ENCODE results near the gene SLCO4A1.

SLCO4A1 gene

GRCh38 chr20:62652894-62653305, 10.6 kb downstream of the SLCO4A1 start:
- DNase-seq: no peak

DNA sequence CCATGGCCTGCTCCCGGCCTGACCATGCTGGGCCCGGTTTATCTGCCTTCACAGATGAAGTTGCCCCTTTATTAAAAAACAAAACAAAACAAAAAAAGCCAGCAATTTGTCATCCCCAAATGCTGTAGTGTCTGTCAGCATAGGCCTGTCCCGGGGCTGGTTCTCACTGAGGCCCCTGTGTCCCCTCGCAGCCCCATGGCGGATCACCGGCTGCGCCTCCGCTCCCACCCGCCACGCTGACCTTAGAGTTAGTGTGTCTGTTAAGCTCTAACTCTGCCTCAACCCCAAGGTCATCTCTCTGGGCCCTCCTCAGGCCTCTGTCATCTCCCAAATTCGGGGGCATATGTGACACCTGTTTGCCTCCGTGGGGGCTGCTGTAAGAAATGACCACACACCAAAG, 11.1 kb downstream of the SLCO4A1 start:
- DNase-seq: no peak

DNA sequence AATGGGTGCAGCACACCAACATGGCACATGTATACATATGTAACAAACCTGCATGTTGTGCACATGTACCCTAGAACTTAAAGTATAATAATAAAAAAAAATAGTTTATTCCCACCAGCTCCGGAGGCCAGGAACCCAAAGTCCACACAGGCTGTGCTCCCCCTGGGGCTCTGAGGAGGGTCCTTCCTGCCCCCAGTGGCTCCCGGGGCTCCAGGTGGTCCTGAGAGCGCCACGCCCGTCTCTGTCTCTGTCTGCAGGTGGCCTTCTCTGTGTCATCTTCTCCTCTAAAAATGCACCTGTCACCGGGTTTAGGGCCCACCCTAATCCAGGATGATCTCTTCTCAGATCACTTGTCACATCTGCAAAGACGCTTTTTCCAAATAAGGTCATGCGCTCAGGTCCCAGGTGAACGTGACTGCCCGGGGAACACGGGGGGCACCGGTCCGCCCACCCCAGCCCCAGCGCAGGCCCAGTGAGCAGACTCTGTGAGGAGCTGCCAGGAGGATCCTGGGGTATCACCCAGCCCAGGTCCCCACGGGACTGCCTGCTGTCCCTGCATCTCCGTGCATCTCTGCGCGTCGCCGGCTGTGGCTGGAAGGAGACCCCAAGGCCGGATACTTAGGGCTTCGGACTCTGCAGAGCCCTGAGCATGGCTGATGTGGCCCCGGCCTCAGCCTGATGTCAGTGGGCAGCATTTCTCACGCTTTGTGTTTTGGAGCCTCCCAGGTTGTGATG, 11.8 kb downstream of the SLCO4A1 start:
- DNase-seq: no peak

DNA sequence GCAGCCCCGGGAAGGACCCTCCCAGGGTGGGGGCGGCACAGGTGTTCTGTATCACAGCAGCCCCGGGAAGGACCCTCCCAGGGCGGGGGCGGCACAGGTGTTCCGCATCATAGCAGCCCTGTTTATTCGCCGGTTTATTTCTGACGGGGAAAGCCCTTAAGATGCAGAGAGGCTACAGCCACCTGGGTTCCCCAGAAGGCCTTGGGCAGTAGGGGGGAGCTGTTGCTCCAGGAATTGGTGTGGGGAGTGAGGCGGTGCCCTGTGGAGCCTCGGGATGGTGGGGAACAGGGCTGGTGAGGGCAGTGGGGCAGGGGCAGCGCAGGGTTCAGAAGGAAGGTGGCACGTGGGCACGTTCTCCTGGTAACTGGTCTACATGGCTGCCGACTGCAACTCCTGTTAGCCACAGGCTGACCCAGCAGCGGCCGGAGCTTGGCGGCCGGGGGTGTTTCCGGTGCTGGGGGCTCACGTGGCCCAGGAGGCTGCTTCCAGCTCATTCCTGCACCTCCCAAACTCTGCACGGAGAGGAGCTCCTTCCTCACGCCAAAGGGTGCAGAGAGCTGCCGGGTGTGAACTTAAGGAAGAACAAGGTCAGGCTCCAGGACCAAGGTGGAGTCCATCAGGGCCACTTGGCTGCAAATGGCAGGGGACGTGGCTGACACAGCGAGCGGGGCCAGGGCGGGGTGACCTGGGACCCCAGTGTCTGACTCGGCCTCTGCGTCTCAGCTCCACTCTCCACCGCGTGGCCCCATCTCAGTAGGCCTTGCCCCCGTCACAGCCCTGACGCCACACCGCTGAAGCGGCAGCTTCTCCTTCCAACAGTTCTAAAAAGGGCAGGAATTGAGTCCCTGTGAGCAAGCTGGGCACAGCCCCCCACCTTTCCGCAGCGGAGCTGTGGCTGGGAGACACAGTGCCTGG, 13.2 kb downstream of the SLCO4A1 start:
- no peak for DNase-seq

DNA sequence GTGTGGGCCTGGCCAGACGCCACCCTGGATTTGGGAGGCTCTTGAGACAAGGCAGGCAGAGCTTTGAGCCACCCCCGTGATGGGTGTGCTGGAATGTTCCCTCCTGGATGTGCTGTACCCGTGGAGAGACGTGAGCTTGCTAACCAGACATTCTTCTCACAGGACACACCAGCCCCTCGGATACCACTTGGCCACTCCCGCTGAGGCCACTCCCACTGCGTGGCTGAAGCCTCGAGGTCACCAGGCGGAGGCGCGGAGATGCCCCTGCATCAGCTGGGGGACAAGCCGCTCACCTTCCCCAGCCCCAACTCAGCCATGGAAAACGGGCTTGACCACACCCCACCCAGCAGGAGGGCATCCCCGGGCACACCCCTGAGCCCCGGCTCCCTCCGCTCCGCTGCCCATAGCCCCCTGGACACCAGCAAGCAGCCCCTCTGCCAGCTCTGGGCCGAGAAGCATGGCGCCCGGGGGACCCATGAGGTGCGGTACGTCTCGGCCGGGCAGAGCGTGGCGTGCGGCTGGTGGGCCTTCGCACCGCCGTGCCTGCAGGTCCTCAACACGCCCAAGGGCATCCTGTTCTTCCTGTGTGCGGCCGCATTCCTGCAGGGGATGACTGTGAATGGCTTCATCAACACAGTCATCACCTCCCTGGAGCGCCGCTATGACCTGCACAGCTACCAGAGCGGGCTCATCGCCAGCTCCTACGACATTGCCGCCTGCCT, 14.1 kb downstream of the SLCO4A1 start:
- DNase-seq: no peak

DNA sequence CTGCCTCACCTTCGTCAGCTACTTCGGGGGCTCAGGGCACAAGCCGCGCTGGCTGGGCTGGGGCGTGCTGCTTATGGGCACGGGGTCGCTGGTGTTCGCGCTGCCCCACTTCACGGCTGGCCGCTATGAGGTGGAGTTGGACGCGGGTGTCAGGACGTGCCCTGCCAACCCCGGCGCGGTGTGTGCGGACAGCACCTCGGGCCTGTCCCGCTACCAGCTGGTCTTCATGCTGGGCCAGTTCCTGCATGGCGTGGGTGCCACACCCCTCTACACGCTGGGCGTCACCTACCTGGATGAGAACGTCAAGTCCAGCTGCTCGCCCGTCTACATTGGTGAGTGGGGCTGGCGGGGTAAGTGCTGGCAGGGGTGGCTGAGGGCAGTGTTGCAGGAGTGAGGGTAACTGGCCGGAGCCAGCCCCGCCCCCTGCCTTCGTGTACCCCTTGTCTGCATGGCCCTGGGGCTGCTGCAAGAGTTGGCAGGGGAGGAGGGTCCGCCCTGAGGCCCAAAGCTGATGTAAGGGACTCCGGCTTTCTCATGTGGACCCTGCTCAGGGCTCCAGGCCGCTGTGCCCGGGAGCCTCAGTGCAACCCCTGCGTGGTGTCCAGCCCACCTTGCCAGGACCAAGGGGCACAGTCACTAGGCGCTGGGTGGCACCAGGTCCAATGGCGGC, 14.8 kb downstream of the SLCO4A1 start:
- no peak for DNase-seq

DNA sequence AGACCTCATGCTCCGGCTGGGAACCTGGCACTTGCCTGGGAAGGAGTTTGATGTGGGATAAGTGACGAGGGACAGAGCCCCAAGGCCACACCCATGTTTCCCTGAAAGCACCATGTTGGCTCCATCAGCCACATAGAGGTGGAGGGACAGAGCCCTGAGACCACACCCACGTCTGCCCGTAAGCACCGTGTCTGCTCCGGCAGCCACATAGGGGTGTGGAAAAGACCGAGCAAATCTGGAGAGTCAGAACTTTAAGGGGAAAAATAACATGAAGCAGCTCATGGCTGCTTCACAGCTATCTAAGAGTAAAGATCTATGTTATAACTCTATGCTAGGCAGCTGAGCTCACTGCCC, 15.3 kb downstream of the SLCO4A1 start:
- DNase-seq: no peak

GRCh38 chr20:62657956-62658355, 15.7 kb downstream of the SLCO4A1 start:
- no peak for DNase-seq

- no peak for DNase-seq
These were observed 16.4 kb downstream of the SLCO4A1 start for GRCh38 chr20:62658593-62659178.

- DNase-seq: no peak
These were observed 17.4 kb downstream of the SLCO4A1 start for GRCh38 chr20:62659488-62660239.

GRCh38 chr20:62660240-62660615, 17.9 kb downstream of the SLCO4A1 start:
- DNase-seq: no peak

GRCh38 chr20:62660768-62661167, 18.5 kb downstream of the SLCO4A1 start:
- no peak for DNase-seq

DNA sequence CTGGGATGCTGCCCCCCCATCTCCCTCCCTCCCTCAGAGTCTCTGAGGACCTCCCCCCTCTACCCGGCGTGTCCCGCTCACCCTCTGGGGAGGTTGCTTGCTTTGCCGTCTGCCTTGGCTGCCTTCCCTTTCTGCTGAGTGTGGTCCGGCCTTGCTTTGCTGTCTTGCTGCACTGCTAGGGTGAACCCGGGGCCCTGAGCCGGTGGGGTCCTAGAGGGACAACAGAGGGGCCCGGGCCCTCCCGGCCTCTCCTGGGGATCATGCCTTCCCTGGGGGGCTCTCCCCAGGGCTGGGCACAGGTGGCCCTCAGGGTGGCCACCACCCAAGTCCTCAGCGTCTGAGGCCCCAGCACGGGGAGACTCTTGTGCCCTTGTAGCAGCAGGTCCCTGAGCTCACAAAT, 19.3 kb downstream of the SLCO4A1 start:
- DNase-seq: no peak

GRCh38 chr20:62662422-62662821, 20.1 kb downstream of the SLCO4A1 start:
- no peak for DNase-seq

- no peak for DNase-seq
These were observed 21.1 kb downstream of the SLCO4A1 start for GRCh38 chr20:62663145-62664018.

DNA sequence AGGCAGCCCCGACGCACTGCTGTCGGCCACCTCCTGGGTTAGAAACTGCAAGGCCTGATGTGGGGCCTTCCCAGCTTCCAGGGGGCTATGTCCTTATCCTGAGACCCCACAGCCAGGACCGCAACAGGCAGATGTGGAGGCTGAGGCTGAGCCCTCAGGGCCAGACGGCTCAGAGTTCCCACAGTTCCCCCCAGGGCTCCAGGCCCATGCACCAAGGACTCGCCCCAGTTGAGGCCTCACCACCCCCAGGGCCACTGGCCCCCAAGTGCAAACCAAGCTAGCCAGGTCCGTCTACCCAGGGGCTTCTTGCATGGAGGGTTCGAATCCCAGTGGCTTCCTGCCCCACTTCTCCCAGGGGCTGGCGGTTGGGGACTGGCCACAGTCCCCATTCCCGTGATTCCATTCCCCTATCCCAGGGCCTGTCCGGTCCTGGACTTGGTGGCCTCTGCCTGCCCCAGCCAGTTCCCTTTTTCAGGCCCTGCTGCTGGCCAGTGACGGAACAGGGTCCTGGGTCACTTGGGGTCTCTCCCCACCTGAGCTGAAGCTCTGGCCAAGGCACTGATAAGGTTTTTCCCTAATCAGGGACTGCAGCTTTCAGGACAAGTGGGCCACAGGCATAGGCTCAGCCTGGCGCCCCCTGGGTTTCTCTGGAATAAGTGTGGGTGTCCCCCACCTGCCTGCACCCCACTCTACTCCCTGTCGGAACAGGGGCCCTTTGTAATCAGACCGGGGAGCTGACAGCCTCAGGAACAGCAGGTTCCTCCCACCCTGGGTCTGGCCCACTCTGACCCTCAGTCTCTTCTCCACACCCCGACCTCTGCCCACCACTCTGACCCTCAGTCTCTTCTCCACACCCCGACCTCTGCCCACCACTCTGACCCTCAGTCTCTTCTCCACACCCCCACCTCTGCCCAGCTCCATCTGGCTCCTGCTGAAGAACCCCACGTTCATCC, 22.0 kb downstream of the SLCO4A1 start:
- DNase-seq: no peak

DNA sequence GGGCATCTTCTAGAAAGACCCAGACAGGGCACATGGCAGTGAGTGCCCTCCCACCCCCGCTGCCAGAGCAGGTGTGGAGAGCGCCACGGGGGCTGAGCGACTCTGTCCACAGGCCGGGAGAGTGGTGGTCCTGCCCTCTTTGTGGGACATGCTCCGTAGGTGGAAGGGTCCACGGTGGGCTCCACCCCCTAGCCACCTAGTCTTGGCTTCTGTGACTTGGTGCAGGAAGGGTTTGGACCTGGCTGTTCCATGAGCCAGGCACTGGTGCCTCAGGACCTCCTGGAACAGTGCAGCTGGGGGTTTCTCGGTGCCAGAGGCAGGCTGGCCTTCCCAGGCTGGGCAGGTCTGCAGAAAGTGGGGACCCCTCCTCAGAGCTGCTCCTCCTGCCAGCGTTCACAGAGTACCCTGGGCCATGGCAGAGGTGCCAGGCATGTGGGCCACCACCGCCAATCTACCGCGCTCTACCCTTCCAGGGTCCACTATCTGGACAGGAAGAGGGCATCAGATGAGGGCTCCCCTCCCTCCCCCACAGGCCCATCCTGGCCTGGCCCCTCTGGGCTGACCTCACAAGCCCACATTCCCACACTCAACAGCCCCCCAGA, 23.0 kb downstream of the SLCO4A1 start:
- DNase-seq: no peak

DNA sequence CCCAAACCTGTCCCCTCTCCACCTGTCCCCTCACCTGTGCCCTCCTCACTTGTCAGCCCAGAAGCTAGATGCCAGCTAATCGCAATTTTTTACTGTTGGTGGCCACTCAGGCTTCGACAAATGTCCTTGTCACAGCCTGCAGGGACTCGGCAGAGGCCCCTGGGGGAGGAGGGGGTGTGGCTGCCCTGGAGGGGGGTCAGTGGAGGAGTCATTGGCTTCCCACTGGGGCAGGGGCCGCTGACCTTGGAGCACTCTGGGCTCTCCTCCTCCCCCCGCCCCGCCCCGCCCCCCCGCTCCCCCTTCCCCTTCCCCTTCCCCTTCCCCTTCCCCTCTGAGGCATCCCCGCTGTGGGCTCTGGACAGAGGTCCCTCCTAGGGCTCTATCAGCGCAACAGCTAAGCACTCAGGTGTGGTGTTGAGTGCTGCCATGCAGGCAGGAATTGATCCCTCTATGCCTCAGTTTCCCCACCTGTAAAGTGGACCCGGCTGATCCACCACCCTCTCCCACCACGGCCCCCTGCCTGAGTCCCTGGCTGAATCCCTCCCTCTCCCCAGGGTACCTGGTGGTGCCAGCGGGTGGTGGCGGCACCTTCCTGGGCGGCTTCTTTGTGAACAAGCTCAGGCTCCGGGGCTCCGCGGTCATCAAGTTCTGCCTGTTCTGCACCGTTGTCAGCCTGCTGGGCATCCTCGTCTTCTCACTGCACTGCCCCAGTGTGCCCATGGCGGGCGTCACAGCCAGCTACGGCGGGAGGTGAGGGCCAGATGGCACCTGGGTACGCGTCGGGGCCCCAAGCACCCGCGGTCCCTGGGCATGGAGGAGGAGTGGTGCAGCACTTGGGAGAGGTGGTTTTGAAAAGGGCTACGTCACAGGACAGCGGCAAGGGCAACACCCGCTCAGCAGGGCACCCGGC, 23.8 kb downstream of the SLCO4A1 start:
- no peak for DNase-seq
